Measurements from ENCODE around the gene CDS1. TPM values are rescaled to one million over a fixed set of nuclear protein-coding genes. Genes with fewer than 3 reads are reported as not detected.

The CDS1 gene
- total RNA-seq, 1 experiment from 2014 or later: 1.7 TPM

DNA sequence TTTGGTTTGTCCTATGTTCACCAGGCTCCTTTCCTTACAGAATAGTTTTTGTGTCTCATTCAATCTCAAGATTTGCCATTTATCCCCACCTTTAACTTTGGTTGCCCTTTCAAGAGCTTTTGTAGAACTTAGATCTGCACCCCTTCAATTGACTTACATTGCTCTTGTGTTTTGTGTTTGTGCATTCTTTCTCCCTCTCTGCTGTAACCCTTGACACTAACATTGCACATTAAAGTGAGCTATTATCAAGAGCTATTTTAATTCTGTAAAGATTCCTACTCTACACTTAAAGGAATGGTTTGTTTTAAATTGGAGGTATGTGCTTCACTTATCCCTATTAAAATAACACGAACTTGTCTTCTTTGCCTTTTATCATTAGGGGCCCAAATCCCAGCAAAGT, 65.3 kb downstream of the CDS1 start:
- Histone ChIP-seq H3K27me3 (replicated peaks; ENCODE audit: insufficient read depth, low read depth, low read length, poor library complexity) (no peaks in the 10 kb centered on the region), H3K27ac (ENCODE audit: low read depth, low read length, poor library complexity, severe bottlenecking) (no peak overlapping the region), H3K4me1 (ENCODE audit: insufficient read depth, low read length, poor library complexity, severe bottlenecking) (no peaks in the 10 kb centered on the region), H3K9me3 (ENCODE audit: low read depth, low read length, poor library complexity, severe bottlenecking) (no peaks in the 10 kb centered on the region), H3K4me3 (ENCODE audit: low read depth, low read length, poor library complexity, severe bottlenecking) (no peak overlapping the region), H3K36me3 (ENCODE audit: insufficient read depth, low read length, poor library complexity, severe bottlenecking) (no peaks in the 10 kb centered on the region)
- CTCF ChIA-PET: no interaction called here
- TF ChIP-seq, protein P1, sequence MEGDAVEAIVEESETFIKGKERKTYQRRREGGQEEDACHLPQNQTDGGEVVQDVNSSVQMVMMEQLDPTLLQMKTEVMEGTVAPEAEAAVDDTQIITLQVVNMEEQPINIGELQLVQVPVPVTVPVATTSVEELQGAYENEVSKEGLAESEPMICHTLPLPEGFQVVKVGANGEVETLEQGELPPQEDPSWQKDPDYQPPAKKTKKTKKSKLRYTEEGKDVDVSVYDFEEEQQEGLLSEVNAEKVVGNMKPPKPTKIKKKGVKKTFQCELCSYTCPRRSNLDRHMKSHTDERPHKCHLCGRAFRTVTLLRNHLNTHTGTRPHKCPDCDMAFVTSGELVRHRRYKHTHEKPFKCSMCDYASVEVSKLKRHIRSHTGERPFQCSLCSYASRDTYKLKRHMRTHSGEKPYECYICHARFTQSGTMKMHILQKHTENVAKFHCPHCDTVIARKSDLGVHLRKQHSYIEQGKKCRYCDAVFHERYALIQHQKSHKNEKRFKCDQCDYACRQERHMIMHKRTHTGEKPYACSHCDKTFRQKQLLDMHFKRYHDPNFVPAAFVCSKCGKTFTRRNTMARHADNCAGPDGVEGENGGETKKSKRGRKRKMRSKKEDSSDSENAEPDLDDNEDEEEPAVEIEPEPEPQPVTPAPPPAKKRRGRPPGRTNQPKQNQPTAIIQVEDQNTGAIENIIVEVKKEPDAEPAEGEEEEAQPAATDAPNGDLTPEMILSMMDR (conservative IDR thresholded peaks at IDR 0.05; ENCODE audit: low read depth, low read length): no peak
- TF ChIP-seq EZH2 (IDR thresholded peaks at IDR 0.05; ENCODE audit: borderline replicate concordance, low read depth, low read length, poor library complexity, severe bottlenecking): no peak
- no peak for DNase-seq (ENCODE audit: low spot score)
- intact Hi-C loops (cut with micrococcal nuclease; ENCODE audit: unreplicated experiment): no loop called here
- no TSS peak for BruUV-seq (replicated peaks)
- POLR2A ChIA-PET (ENCODE audit: low non-redundant PET): no interaction called here

DNA sequence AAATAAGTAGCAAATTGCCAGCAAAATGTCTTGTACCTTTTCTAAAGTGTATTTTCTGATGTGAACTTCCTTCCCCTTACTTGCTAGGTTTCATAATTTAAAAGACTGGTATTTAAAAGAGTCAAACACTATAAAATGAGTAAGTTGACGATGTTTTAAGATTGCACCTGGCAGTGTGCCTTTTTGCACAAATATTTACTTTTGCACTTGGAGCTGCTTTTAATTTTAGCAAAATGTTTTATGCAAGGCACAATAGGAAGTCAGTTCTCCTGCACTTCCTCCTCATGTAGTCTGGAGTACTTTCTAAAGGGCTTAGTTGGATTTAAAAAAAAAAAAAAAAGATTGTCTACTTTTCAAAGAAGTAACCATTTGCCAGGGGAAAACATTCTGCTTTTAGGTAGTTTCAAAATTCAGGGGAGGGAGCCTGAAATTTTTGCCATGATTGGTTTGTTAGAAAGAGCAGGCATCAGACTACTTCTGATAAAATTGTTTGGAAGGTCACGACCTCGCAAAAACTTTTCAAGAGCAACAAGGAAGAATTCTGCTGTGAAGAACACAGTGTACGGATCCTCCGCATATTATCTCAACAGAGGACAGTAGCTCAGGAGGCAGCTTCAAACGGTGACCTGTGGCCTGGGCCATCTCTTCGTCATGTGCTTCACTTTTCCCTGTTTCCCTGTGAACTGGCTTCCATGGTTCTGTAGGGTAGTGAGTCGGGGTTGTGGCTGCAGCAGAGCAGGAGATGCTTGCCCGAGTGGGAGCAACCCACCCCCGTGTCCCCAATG, 66.1 kb downstream of the CDS1 start:
- no peaks in the 10 kb centered on the region for H3K27me3 ChIP-seq (replicated peaks; ENCODE audit: insufficient read depth, low read depth, low read length, poor library complexity)
- H3K4me1 ChIP-seq (ENCODE audit: insufficient read depth, low read length, poor library complexity, severe bottlenecking): no peaks in the 10 kb centered on the region
- H3K4me3 ChIP-seq (ENCODE audit: low read depth, low read length, poor library complexity, severe bottlenecking): no peak overlapping the region
- no peak for DNase-seq (ENCODE audit: low spot score)
- intact Hi-C loops (cut with micrococcal nuclease; ENCODE audit: unreplicated experiment): no loop called here
- CTCF ChIA-PET: no interaction called here
- H3K36me3 ChIP-seq (ENCODE audit: insufficient read depth, low read length, poor library complexity, severe bottlenecking): no peaks in the 10 kb centered on the region
- no peaks in the 10 kb centered on the region for H3K9me3 ChIP-seq (ENCODE audit: low read depth, low read length, poor library complexity, severe bottlenecking)
- BruUV-seq (replicated peaks): no TSS peak
- no peak for TF ChIP-seq EZH2 (IDR thresholded peaks at IDR 0.05; ENCODE audit: borderline replicate concordance, low read depth, low read length, poor library complexity, severe bottlenecking)
- TF ChIP-seq, protein P1 (conservative IDR thresholded peaks at IDR 0.05; ENCODE audit: low read depth, low read length): no peak
- H3K27ac ChIP-seq (ENCODE audit: low read depth, low read length, poor library complexity, severe bottlenecking): no peak overlapping the region
- POLR2A ChIA-PET (ENCODE audit: low non-redundant PET): no interaction called here

DNA sequence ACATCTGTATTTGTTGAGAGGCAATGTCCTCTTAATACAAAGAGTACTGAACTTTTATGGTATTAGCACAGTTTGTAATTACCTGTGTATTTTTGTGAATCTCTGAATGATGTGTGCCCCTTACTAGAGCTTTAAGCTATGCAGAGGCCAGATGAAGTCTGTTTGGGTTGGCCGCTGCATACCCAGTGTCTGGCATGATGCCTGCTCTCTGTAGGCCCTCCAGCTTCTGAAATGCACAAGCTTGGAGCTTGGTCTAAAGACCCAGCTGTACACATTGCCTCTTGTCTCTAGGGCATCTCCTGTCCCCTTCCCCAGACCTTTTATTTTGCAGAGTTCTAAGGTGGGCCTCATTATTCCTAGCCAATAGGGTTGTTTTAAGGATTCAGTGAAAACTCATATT, 68.6 kb downstream of the CDS1 start:
- POLR2A ChIA-PET (ENCODE audit: low non-redundant PET): no interaction called here

More for the DNA sequence above, 68.6 kb downstream of the CDS1 start:
- no TSS peak for BruUV-seq (replicated peaks)
- Histone ChIP-seq H3K9me3 (ENCODE audit: low read depth, low read length, poor library complexity, severe bottlenecking) (no peaks in the 10 kb centered on the region), H3K4me1 (ENCODE audit: insufficient read depth, low read length, poor library complexity, severe bottlenecking) (no peaks in the 10 kb centered on the region), H3K27me3 (replicated peaks; ENCODE audit: insufficient read depth, low read depth, low read length, poor library complexity) (no peaks in the 10 kb centered on the region), H3K4me3 (ENCODE audit: low read depth, low read length, poor library complexity, severe bottlenecking) (no peak overlapping the region), H3K36me3 (ENCODE audit: insufficient read depth, low read length, poor library complexity, severe bottlenecking) (no peaks in the 10 kb centered on the region), H3K27ac (ENCODE audit: low read depth, low read length, poor library complexity, severe bottlenecking) (no peak overlapping the region)
- CTCF ChIA-PET: no interaction called here
- TF ChIP-seq EZH2 (IDR thresholded peaks at IDR 0.05; ENCODE audit: borderline replicate concordance, low read depth, low read length, poor library complexity, severe bottlenecking): no peak
- TF ChIP-seq, protein P1 (conservative IDR thresholded peaks at IDR 0.05; ENCODE audit: low read depth, low read length): no peak
- no peak for DNase-seq (ENCODE audit: low spot score)
- intact Hi-C loops (cut with micrococcal nuclease; ENCODE audit: unreplicated experiment): no loop called here
